Pancreas (tissue), 10 donors: ENCODE measurements around the gene PAPPA2. TPM values are rescaled to one million over a fixed set of nuclear protein-coding genes. Genes with fewer than 3 reads are reported as not detected.
A peak's percentile ranks its signal among the peaks of the same experiment; 100 is the strongest.

Source experiments
- ATAC-seq, 4 donors: fragments of 200-7000 bp; cut with Tn5 transposase; one replicate each; pipeline versions ENCODE4 v1.8.0 to v1.9.1; 2020; ENCODE audit warnings: mild to moderate bottlenecking in 4 of 4, moderate library complexity in 4 of 4
- DNase-seq, 6 donors: peaks; one replicate each; pipeline ENCODE4 v3.0.0-alpha.2; 2020
- FAIRE-seq: peaks from 2 replicates; lab custom pipeline; 2012; peaks lifted over from hg19 to GRCh38; lab: Jason Lieb, UNC
- H3K27ac ChIP-seq, 4 donors: fragments of 200-600 bp; sonication (generic); 1 replicate in 3 of 4; 2 replicates in 1 of 4; pipeline versions ENCODE4 v1.5.0 to v1.8.0; 2020
- H3K27me3 ChIP-seq, 4 donors: fragments of 200-600 bp; one replicate each; pipeline ENCODE4 v1.8.0; 2021
- H3K36me3 ChIP-seq, 3 donors: fragments of 200-600 bp; sonication (generic) in 1 of 3; one replicate each; pipeline versions ENCODE4 v1.5.0 to v1.8.0; 2020 to 2021
- H3K4me1 ChIP-seq, 3 donors: fragments of 200-600 bp; one replicate each; pipeline ENCODE4 v1.8.0; 2021
- H3K4me3 ChIP-seq, 4 donors: fragments of 200-600 bp; sonication (generic) in 2 of 4; one replicate each; pipeline versions ENCODE4 v1.5.0 to v1.8.0; 2020 to 2021
- H3K9me3 ChIP-seq, 4 donors: fragments of 200-600 bp; one replicate each; pipeline ENCODE4 v1.8.0; 2021
- CTCF ChIP-seq, 4 donors: fragments of 200-600 bp; sonication (generic) in 3 of 4; IDR thresholded peaks; one replicate each; pipeline versions ENCODE4 v1.5.0 to v1.8.0; 2021; ENCODE audit warnings: antibody characterized with exemption in 4 of 4
- WGBS, 2 donors: extraction: QIAGEN DNeasy Blood & Tissue Kit; methylation state at CpG; one replicate each; pipeline ENCODE4 v1.1.7; 2013; 5-methylcytosine and 5-hydroxymethylcytosine counted together
- intact Hi-C, 3 donors: fragments of 100-400 bp; cut with DNase I; formaldehyde crosslinking; loops; one replicate each; pipeline versions ENCODE4 v1.11.1 to v1.14.2; 2022
- polyA plus RNA-seq, 2 donors: library from polyadenylated mRNA; stranded (reverse); fragments of 200-250 nt; gene quantifications; one replicate each; pipeline ENCODE4 v1.2.3, GENCODE V29; 2013
- total RNA-seq, 6 donors: library from RNA; stranded (reverse); fragmentation: NEBNext Ultra II Directional in 4 of 6; extraction: Animal tissue kit (Norgen Biotek cat#: 25700) in 4 of 6; gene quantifications; one replicate each; pipeline versions ENCODE4 v1.2.1 to v1.2.4, GENCODE V29; 2021 to 2023
- donor health status: healthy with polysubstance abuse.
- donor health status: DM: no; HTN: no; CAD: no; lungs with moderate emphysema.
- donor health status: DM: no; HTN: no; CAD: no.
- donor health status: control.
- donor health status: control.
- donor health status: Bipolar disorder and iron deficiency.
- donor health status: DM: yes; HTN: yes; CAD: no.
- donor health status: DM: no; HTN: no; CAD: no.
- donor health status: DM: no; HTN: no; CAD: no.
- donor health status: DM: yes; HTN: yes; CAD: no.

Gene PAPPA2
- total and polyA plus RNA-seq, 8 donors: 0.51 to 6.9 (median 2.0) TPM

DNA sequence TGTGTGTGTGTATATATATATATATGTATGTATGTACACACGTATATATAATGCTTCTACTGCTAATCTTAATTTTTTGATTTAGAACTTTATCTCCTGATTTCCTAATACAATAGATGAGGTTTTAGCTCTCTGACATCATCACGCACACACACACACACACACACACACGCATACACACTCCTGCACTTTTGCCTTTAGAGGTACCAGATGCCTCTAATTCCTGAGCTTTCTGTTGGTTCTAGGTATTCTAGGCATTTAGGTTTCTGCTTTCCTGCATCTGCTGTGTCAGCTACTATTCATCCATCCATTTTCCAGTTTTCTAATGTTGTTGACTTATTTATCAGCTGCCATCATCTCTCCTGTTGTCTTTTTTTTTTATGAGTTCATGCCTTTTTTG lies 353.3 kb downstream of the PAPPA2 start:
- H3K27ac ChIP-seq: no peak overlapping the region
- H3K4me3 ChIP-seq: no peak overlapping the region
- intact Hi-C loops: no loop called here
- no peak for ATAC-seq
- no peak for DNase-seq
- no peak for TF ChIP-seq CTCF (IDR thresholded peaks at IDR 0.05)
- no peaks in the 10 kb centered on the region for H3K9me3 ChIP-seq
- no peaks in the 10 kb centered on the region for H3K36me3 ChIP-seq
- H3K27me3 ChIP-seq: no peaks in the 10 kb centered on the region
- no peak for FAIRE-seq
- H3K4me1 ChIP-seq: no peaks in the 10 kb centered on the region
- WGBS, 2 donors: 91 to 93% methylated on average over 3 of the region's 3 CpGs

DNA sequence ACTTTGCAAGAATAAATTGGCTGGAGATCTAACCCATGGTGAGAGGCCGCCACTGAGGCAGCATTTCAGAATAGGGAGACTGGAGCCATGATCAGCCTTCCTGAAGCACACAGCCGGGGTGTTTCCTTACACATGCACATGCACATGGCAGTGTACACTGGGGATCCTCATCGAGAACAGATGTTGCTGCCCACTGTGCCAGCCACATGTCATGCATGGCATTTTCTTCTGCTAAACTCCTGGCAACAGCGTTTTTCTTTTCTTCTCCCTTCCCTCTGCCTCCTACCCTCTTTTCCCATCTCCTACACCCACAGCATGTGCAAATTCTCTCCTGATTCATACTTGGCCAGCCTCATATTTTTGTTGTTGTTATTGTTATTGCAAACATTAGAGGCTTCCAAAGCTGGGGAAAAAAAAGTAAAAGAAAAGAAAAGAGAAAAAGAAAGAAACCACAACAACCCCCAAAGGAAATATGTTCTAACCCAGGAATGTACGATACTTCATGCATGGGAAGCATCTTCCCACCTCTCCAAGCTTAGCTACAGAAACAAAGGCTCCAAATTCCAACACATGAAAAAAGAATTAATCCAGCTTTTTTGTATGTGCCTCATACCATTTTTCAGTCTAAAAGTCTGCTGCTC lies 357.5 kb downstream of the PAPPA2 start:
- TF ChIP-seq CTCF (IDR thresholded peaks at IDR 0.05): no peak
- WGBS, 2 donors: 79 to 83% methylated on average over 5 of the region's 5 CpGs
- ATAC-seq (peak in 1 of 4 donors; percentile 46), FAIRE-seq (no peak), DNase-seq (no peak)
- no peaks in the 10 kb centered on the region for H3K27me3 ChIP-seq
- H3K36me3 ChIP-seq: no peaks in the 10 kb centered on the region
- intact Hi-C loops: no loop called here
- H3K27ac ChIP-seq: no peak overlapping the region
- H3K9me3 ChIP-seq: no peaks in the 10 kb centered on the region
- no peaks in the 10 kb centered on the region for H3K4me1 ChIP-seq
- no peak overlapping the region for H3K4me3 ChIP-seq

DNA sequence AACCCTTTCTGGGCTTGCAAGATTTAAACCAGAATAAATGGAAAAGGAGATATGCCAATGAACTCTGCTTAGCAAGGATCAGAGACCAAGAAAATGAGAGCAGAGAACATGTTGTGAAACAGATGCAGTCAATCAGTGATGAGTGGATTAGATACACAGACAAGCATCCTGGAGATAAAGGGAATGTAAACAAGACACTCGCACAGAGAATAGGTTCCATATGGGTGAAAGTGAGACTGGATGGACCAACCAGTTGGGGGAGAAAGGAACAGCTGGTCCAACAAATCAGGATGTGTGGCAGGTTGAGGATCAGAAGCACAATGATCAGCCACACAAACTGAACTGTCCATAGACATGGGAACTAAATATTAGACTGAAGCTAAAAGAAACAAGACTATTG lies 363.3 kb downstream of the PAPPA2 start:
- no peak for FAIRE-seq
- ATAC-seq: no peak
- intact Hi-C loops: no loop called here
- H3K27ac ChIP-seq: no peak overlapping the region
- 27 to 47% methylated on average over 1 of the region's 1 CpG for WGBS, 2 donors
- H3K9me3 ChIP-seq: no peaks in the 10 kb centered on the region
- no peaks in the 10 kb centered on the region for H3K36me3 ChIP-seq
- TF ChIP-seq CTCF (IDR thresholded peaks at IDR 0.05): no peak
- H3K4me1 ChIP-seq: no peaks in the 10 kb centered on the region
- DNase-seq: no peak
- no peak overlapping the region for H3K4me3 ChIP-seq
- no peaks in the 10 kb centered on the region for H3K27me3 ChIP-seq

DNA sequence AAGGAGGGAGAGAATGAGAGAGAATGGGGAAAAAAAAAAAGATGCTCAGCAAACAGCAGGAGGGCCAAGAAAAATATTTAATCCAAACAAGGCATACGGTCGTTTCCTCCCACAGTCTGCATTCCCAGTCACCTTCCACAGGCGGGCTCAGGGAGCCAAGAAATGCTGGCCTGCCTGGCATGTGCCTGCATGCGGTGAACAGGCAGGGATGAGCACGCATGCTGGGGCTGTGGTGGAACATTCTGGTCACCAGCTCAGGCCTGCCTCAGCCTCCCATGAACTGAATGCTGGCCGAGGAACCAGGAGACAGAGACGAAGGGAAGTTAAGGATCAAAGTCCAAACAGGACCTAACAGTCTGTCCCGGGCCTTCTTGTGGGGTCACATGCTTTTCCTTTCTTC lies 366.3 kb downstream of the PAPPA2 start:
- Histone ChIP-seq H3K9me3 (no peaks in the 10 kb centered on the region), H3K4me3 (no peak overlapping the region), H3K27me3 (no peaks in the 10 kb centered on the region), H3K4me1 (no peaks in the 10 kb centered on the region), H3K36me3 (no peaks in the 10 kb centered on the region), H3K27ac (no peak overlapping the region)
- DNase-seq (no peak), FAIRE-seq (no peak), ATAC-seq (no peak)
- no peak for TF ChIP-seq CTCF (IDR thresholded peaks at IDR 0.05)
- intact Hi-C loops: no loop called here
- 44 to 53% methylated on average over 8 of the region's 8 CpGs for WGBS, 2 donors

DNA sequence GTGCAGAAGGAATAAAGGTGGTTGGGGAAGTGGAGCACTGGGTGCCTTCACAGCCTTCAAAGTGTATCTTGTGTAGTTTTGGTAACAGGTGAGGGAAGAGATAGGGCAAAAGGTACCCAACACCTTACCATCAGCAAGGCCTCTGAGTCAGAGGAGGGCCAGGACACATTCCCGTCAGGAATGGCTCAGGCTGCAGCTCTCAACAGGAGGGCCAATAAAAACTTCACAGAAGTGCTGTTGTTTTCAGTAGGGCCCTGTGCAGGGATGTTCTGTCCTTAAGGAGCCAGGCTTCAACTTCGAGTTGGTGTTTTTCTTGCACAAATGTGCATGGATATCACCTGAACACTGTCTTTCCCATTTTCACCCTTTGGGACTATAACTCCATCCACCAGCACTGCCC lies 368.2 kb downstream of the PAPPA2 start:
- WGBS, 2 donors: 73 to 80% methylated on average over 2 of the region's 2 CpGs
- Histone ChIP-seq H3K36me3 (no peaks in the 10 kb centered on the region), H3K27me3 (no peaks in the 10 kb centered on the region), H3K4me3 (no peak overlapping the region), H3K9me3 (no peaks in the 10 kb centered on the region), H3K4me1 (no peaks in the 10 kb centered on the region), H3K27ac (no peak overlapping the region)
- FAIRE-seq (no peak), ATAC-seq (no peak), DNase-seq (no peak)
- no peak for TF ChIP-seq CTCF (IDR thresholded peaks at IDR 0.05)
- intact Hi-C loops: no loop called here
